Motor neuron (in vitro differentiated cells): ENCODE measurements around the gene PI16. TPM values are rescaled to one million over a fixed set of nuclear protein-coding genes. Genes with fewer than 3 reads are reported as not detected.

Source experiments
- ATAC-seq, 8 experiments: fragments of 200-7000 bp; cut with Tn5 transposase; replicated peaks in 6 of 8; 2 replicates each; pipeline ENCODE4 v1.8.0; 2021; ENCODE audit warnings: mild to moderate bottlenecking in 8 of 8, moderate library complexity in 8 of 8
- H3K27ac ChIP-seq, 2 donors: fragments of 250-450 bp; sonication (Bioruptor Pico); 2 replicates each; pipeline ENCODE4 v1.9.0; 2021; ENCODE audit warnings: antibody characterized with exemption in 2 of 2, mild to moderate bottlenecking in 2 of 2, moderate library complexity in 1 of 2
- H3K4me1 ChIP-seq, 2 donors: fragments of 250-450 bp; sonication (Bioruptor Pico); replicated peaks in 1 of 2; 2 replicates each; pipeline ENCODE4 v1.6.1; 2021; ENCODE audit warnings: antibody characterized with exemption in 2 of 2, mild to moderate bottlenecking in 2 of 2, moderate library complexity in 1 of 2
- H3K4me3 ChIP-seq, 5 donors: fragments of 250-450 bp; sonication (Bioruptor Pico); 2 replicates each; pipeline ENCODE4 v1.9.0; 2021; ENCODE audit warnings: antibody characterized with exemption in 5 of 5, mild to moderate bottlenecking in 5 of 5, moderate library complexity in 4 of 5
- WGBS, 10 experiments: fragments of 450-650 bp; shearing (Covaris generic); methylation state at CpG; one replicate each; pipeline ENCODE4 v1.0.0; 2022; 5-methylcytosine and 5-hydroxymethylcytosine counted together
- in situ Hi-C, 9 experiments: fragments of 400-800 bp; cut with MboI; loops; one replicate each; pipeline ENCODE4 v1.15.0; 2021; ENCODE audit warnings: low sequenced_read_pairs in 9 of 9, low pct_unique_long_range_greater_than_20kb in 2 of 9; ENCODE audit not compliant: unreplicated experiment in 9 of 9
- total RNA-seq, 8 experiments: library from RNA; unstranded; fragments of 300-600 nt; gene quantifications; 2 replicates each; pipeline versions ENCODE4 v1.2.3 to v1.2.4, GENCODE V29; 2022

The PI16 gene
- total RNA-seq = 1 to 10 TPM in 2 of 8 experiments, under 1 TPM in 4, not detected in 2; 0.09 to 3.4 (median 0.30) TPM

GRCh38 chr6:36954262-36954931 lies at the start of gene PI16:
Gene PI16 (plus strand): TSS chr6:36954738. CDS start chr6:36954761, 23 bp downstream.
- no peak for ATAC-seq
- no peak within 1 kb of the TSS for H3K27ac ChIP-seq
- no peak within 1 kb of the TSS for H3K4me3 ChIP-seq
- in situ Hi-C loops = no loop called here
- WGBS, 10 experiments = 10 to 100% (median 42%) methylated on average over 1 to 5 of the region's 14 CpGs; no CpG with 5 or more reads in 6 of the 10 experiments
- no peaks in the 10 kb centered on the region for H3K4me1 ChIP-seq

GRCh38 chr6:36904851-36905393 lies 49.6 kb upstream of the PI16 start:
- 60 to 100% (median 95%) methylated on average over 1 to 5 of the region's 5 CpGs; no CpG with 5 or more reads in 1 of the 10 experiments for WGBS, 10 experiments
- in situ Hi-C loops = no loop called here
- Histone ChIP-seq H3K4me3 (no peak overlapping the region), H3K27ac (no peak overlapping the region), H3K4me1 (peaks cover 0 to 2% of the 10 kb centered on the region in 2 donors)
- no peak for ATAC-seq

- 43 to 84% (median 78%) methylated on average over 1 to 2 of the region's 2 CpGs; no CpG with 5 or more reads in 7 of the 10 experiments for WGBS, 10 experiments
- ATAC-seq = peak in 3 of 8 experiments; percentile 47 to 73 (median 61)
Observed at GRCh38 chr6:36906539-36907325, 47.8 kb upstream of the PI16 start.

GRCh38 chr6:36907781-36908180 lies 46.8 kb upstream of the PI16 start:
- in situ Hi-C loops = no loop called here
- ATAC-seq = peak in 3 of 8 experiments; percentile 51 to 78 (median 76)
- Histone ChIP-seq H3K4me3 (no peak overlapping the region), H3K4me1 (peaks cover 0 to 2% of the 10 kb centered on the region in 2 donors), H3K27ac (no peak overlapping the region)
- 50 to 100% (median 80%) methylated on average over 1 to 5 of the region's 5 CpGs; no CpG with 5 or more reads in 1 of the 10 experiments for WGBS, 10 experiments

More at GRCh38 chr6:36906539-36907325, 47.8 kb upstream of the PI16 start:
- no peak overlapping the region for H3K27ac ChIP-seq
- in situ Hi-C loops = no loop called here
- peaks cover 0 to 2% of the 10 kb centered on the region in 2 donors for H3K4me1 ChIP-seq
- no peak overlapping the region for H3K4me3 ChIP-seq

- in situ Hi-C loops = no loop called here
- peak in 3 of 8 experiments; percentile 4 to 59 (median 23) for ATAC-seq
- Histone ChIP-seq H3K4me3 (no peak overlapping the region), H3K4me1 (peaks cover 0 to 2% of the 10 kb centered on the region in 2 donors), H3K27ac (no peak overlapping the region)
- WGBS, 10 experiments = 50 to 100% (median 73%) methylated on average over 1 to 2 of the region's 2 CpGs; no CpG with 5 or more reads in 4 of the 10 experiments
Observed at GRCh38 chr6:36908747-36909146, 45.8 kb upstream of the PI16 start.

GRCh38 chr6:36912030-36912454 lies 42.5 kb upstream of the PI16 start:
- in situ Hi-C loops = no loop called here

GRCh38 chr6:36912586-36912985 lies 42.0 kb upstream of the PI16 start:
- peak in 2 of 8 experiments; percentile 54 to 63 for ATAC-seq
- in situ Hi-C loops = no loop called here
- H3K4me3 ChIP-seq = no peak overlapping the region
- no peaks in the 10 kb centered on the region for H3K4me1 ChIP-seq
- WGBS, 10 experiments = 25 to 93% (median 67%) methylated on average over 1 to 7 of the region's 8 CpGs; no CpG with 5 or more reads in 2 of the 10 experiments
- no peak overlapping the region for H3K27ac ChIP-seq

More at GRCh38 chr6:36912030-36912454, 42.5 kb upstream of the PI16 start:
- ATAC-seq = peak in 2 of 8 experiments; percentile 15 to 18
- H3K27ac ChIP-seq = no peak overlapping the region
- peaks cover 0 to 2% of the 10 kb centered on the region in 2 donors for H3K4me1 ChIP-seq
- H3K4me3 ChIP-seq = no peak overlapping the region
- WGBS, 10 experiments = 11 to 100% (median 85%) methylated on average over 1 to 4 of the region's 4 CpGs; no CpG with 5 or more reads in 1 of the 10 experiments

- ATAC-seq = no peak
- Histone ChIP-seq H3K4me1 (no peaks in the 10 kb centered on the region), H3K4me3 (no peak overlapping the region), H3K27ac (no peak overlapping the region)
- in situ Hi-C loops = no loop called here
- WGBS, 10 experiments = 43 to 89% (median 80%) methylated on average over 1 to 4 of the region's 4 CpGs; no CpG with 5 or more reads in 3 of the 10 experiments
Observed at GRCh38 chr6:36913082-36913481, 41.5 kb upstream of the PI16 start.

GRCh38 chr6:36914227-36914794 lies 40.2 kb upstream of the PI16 start:
- in situ Hi-C loops = no loop called here
- 46 to 100% (median 74%) methylated on average over 1 to 9 of the region's 10 CpGs; no CpG with 5 or more reads in 2 of the 10 experiments for WGBS, 10 experiments

GRCh38 chr6:36915599-36915998 lies 38.9 kb upstream of the PI16 start:
- no peaks in the 10 kb centered on the region for H3K4me1 ChIP-seq
- WGBS, 10 experiments = 83 to 100% (median 100%) methylated on average over 1 to 4 of the region's 4 CpGs; no CpG with 5 or more reads in 1 of the 10 experiments
- H3K27ac ChIP-seq = no peak overlapping the region
- no peak overlapping the region for H3K4me3 ChIP-seq
- no peak for ATAC-seq
- in situ Hi-C loops = no loop called here

More at GRCh38 chr6:36914227-36914794, 40.2 kb upstream of the PI16 start:
- no peaks in the 10 kb centered on the region for H3K4me1 ChIP-seq
- no peak overlapping the region for H3K4me3 ChIP-seq
- no peak overlapping the region for H3K27ac ChIP-seq
- peak in 1 of 8 experiments; percentile 29 for ATAC-seq

- no peak overlapping the region for H3K4me3 ChIP-seq
- no peaks in the 10 kb centered on the region for H3K4me1 ChIP-seq
- ATAC-seq = no peak
- WGBS, 10 experiments = 40 to 100% (median 92%) methylated on average over 1 to 2 of the region's 2 CpGs; no CpG with 5 or more reads in 3 of the 10 experiments
- in situ Hi-C loops = no loop called here
- no peak overlapping the region for H3K27ac ChIP-seq
Observed at GRCh38 chr6:36916126-36916525, 38.4 kb upstream of the PI16 start.

- ATAC-seq = no peak
- H3K4me3 ChIP-seq = no peak overlapping the region
- H3K4me1 ChIP-seq = no peaks in the 10 kb centered on the region
- in situ Hi-C loops = no loop called here
- 33 to 100% (median 89%) methylated on average over 2 to 7 of the region's 10 CpGs; no CpG with 5 or more reads in 1 of the 10 experiments for WGBS, 10 experiments
- no peak overlapping the region for H3K27ac ChIP-seq
Observed at GRCh38 chr6:36917541-36918193, 36.9 kb upstream of the PI16 start.
